IMR-90 (cell line): ENCODE results near the gene HEATR3. TPM values are rescaled to one million over a fixed set of nuclear protein-coding genes. Genes with fewer than 3 reads are reported as not detected.

Source experiments
- ATAC-seq: fragments of 200-7000 bp; cut with Tn5 transposase; 2 replicates; pipeline ENCODE4 v1.9.1; 2020; ENCODE audit warnings: low read depth, mild to moderate bottlenecking, moderate library complexity
- BruUV-seq: library from RNA; stranded (reverse); fragments of 400-500 nt; replicated peaks from 2 replicates; lab custom pipeline; 2021; lab: Mats Ljungman, UMichigan
- CTCF ChIA-PET: fragments of 300-600 bp; formaldehyde crosslinking; extraction: SDS; loops from one replicate; lab custom pipeline; 2021; ENCODE audit warnings: antibody characterized with exemption; lab: Yijun Ruan, JAX
- POLR2A ChIA-PET: fragments of 300-600 bp; sonication (Branson Sonifier 250); formaldehyde crosslinking; loops from one replicate; lab custom pipeline; 2022; ENCODE audit warnings: antibody characterized with exemption; ENCODE audit not compliant: unreplicated experiment; lab: Charles Lee
- DNase-seq: peaks from one replicate; pipeline ENCODE4 v3.0.0; 2013
- H2AFZ ChIP-seq: replicated peaks from 2 replicates; pipeline ENCODE3; 2013; ENCODE audit warnings: low read length, mild to moderate bottlenecking; ENCODE audit not compliant: poor library complexity
- H2AK5ac ChIP-seq: 2 replicates; pipeline ENCODE4 v1.6.1; 2013; ENCODE audit warnings: low read depth, low read length, inconsistent platforms
- H2AK9ac ChIP-seq: replicated peaks from 2 replicates; pipeline ENCODE3; 2013; ENCODE audit warnings: mild to moderate bottlenecking, low read depth, low read length, moderate library complexity; ENCODE audit not compliant: poor library complexity
- H2BK120ac ChIP-seq: 2 replicates; pipeline ENCODE4 v1.6.1; 2013; ENCODE audit warnings: low read depth, low read length, inconsistent platforms
- H2BK15ac ChIP-seq: 3 replicates; pipeline ENCODE4 v1.6.1; 2013; ENCODE audit warnings: low read depth, low read length, inconsistent platforms
- H2BK20ac ChIP-seq: 2 replicates; pipeline ENCODE4 v1.6.1; 2013; ENCODE audit warnings: low read depth, mild to moderate bottlenecking, inconsistent platforms, low read length, moderate library complexity
- H2BK5ac ChIP-seq: 2 replicates; pipeline ENCODE4 v1.6.1; 2013; ENCODE audit warnings: mild to moderate bottlenecking, low read depth, low read length, inconsistent platforms; ENCODE audit not compliant: poor library complexity, severe bottlenecking
- H3K14ac ChIP-seq: replicated peaks from 2 replicates; pipeline ENCODE4 v1.6.1; 2013; ENCODE audit warnings: low read depth, low read length, inconsistent platforms
- H3K18ac ChIP-seq: 2 replicates; pipeline ENCODE4 v1.6.1; 2013; ENCODE audit warnings: low read depth, low read length, control low read depth
- H3K23ac ChIP-seq: 2 replicates; pipeline ENCODE4 v1.6.1; 2013; ENCODE audit warnings: low read depth, low read length, inconsistent platforms
- H3K27ac ChIP-seq: 2 replicates; pipeline ENCODE4 v1.5.1; 2013; ENCODE audit warnings: mild to moderate bottlenecking, control low read depth, low read length; ENCODE audit not compliant: insufficient read depth
- H3K27me3 ChIP-seq: 2 replicates; pipeline ENCODE4 v1.6.1; 2013; ENCODE audit warnings: low read length; ENCODE audit not compliant: control insufficient read depth, insufficient read depth
- H3K36me3 ChIP-seq: 2 replicates; pipeline ENCODE4 v1.6.1; 2013; ENCODE audit warnings: low read length, mixed read lengths; ENCODE audit not compliant: control insufficient read depth, insufficient read depth
- H3K4ac ChIP-seq: 2 replicates; pipeline ENCODE4 v1.6.1; 2013; ENCODE audit warnings: low read depth, low read length, inconsistent platforms
- H3K4me1 ChIP-seq: 2 replicates; pipeline ENCODE4 v1.6.1; 2013; ENCODE audit warnings: low read length, mixed read lengths; ENCODE audit not compliant: control insufficient read depth, insufficient read depth
- H3K4me2 ChIP-seq: 2 replicates; pipeline ENCODE4 v1.6.1; 2013; ENCODE audit warnings: low read depth, mild to moderate bottlenecking, control low read depth, low read length, moderate library complexity
- H3K4me3 ChIP-seq: 2 replicates; pipeline ENCODE4 v1.5.1; 2013; ENCODE audit warnings: low read depth, mild to moderate bottlenecking, control low read depth, low read length, moderate library complexity; ENCODE audit not compliant: insufficient read depth
- H3K56ac ChIP-seq: 2 replicates; pipeline ENCODE4 v1.6.1; 2013; ENCODE audit warnings: low read length, inconsistent platforms; ENCODE audit not compliant: insufficient read depth; ENCODE audit errors: extremely low read depth
- H3K79me1 ChIP-seq, 2 experiments: 2 replicates each; pipeline ENCODE4 v1.6.1; 2013; ENCODE audit warnings: low read length in 2 of 2, inconsistent platforms in 1 of 2, low read depth in 1 of 2
- H3K9ac ChIP-seq: 2 replicates; pipeline ENCODE4 v1.6.1; 2013; ENCODE audit warnings: low read depth, low read length, control low read depth
- H3K9me1 ChIP-seq: 2 replicates; pipeline ENCODE4 v1.6.1; 2013; ENCODE audit warnings: low read length, inconsistent platforms; ENCODE audit not compliant: insufficient read depth
- H3K9me3 ChIP-seq: 2 replicates; pipeline ENCODE4 v1.6.1; 2013; ENCODE audit warnings: low read length; ENCODE audit not compliant: control insufficient read depth, insufficient read depth
- H4K20me1 ChIP-seq: 2 replicates; pipeline ENCODE4 v1.6.1; 2013; ENCODE audit warnings: low read length, inconsistent platforms; ENCODE audit not compliant: insufficient read depth
- H4K5ac ChIP-seq: 2 replicates; pipeline ENCODE4 v1.6.1; 2013; ENCODE audit warnings: mild to moderate bottlenecking, low read depth, low read length, control low read depth
- H4K8ac ChIP-seq, 2 experiments: 2 replicates each; pipeline ENCODE4 v1.6.1; 2013; ENCODE audit warnings: low read depth in 2 of 2, low read length in 2 of 2, control low read depth in 1 of 2, inconsistent platforms in 1 of 2
- H4K91ac ChIP-seq: 2 replicates; pipeline ENCODE4 v1.6.1; 2013; ENCODE audit warnings: low read depth, low read length, inconsistent platforms; ENCODE audit not compliant: insufficient read depth
- BHLHE40 ChIP-seq: fragments of 150-350 bp; IDR thresholded peaks from 2 replicates; pipeline ENCODE4 v1.6.1; 2016; ENCODE audit warnings: mild to moderate bottlenecking, low read depth, low read length
- CEBPB ChIP-seq: IDR thresholded peaks from 2 replicates; pipeline ENCODE4 v1.6.1; 2012; ENCODE audit warnings: low read depth, low read length, improper control_type of control experiment
- CHD1 ChIP-seq: IDR thresholded peaks from 2 replicates; pipeline ENCODE4 v1.6.1; 2012; ENCODE audit warnings: low read depth, low read length, improper control_type of control experiment
- CTCF ChIP-seq: conservative IDR thresholded peaks from 2 replicates; pipeline ENCODE4 v1.5.1; 2012; ENCODE audit warnings: mild to moderate bottlenecking, low read depth, low read length, improper control_type of control experiment
- ELK1 ChIP-seq: fragments of 150-350 bp; IDR thresholded peaks from 2 replicates; pipeline ENCODE4 v1.6.1; 2016; ENCODE audit warnings: low read depth, mild to moderate bottlenecking, low read length, moderate library complexity, borderline replicate concordance
- FOS ChIP-seq: fragments of 150-350 bp; IDR thresholded peaks from 2 replicates; pipeline ENCODE4 v1.6.1; 2016; ENCODE audit warnings: low read depth, low read length
- MAFK ChIP-seq: IDR thresholded peaks from 2 replicates; pipeline ENCODE4 v1.6.1; 2012; ENCODE audit warnings: low read depth, low read length, improper control_type of control experiment
- MAZ ChIP-seq: IDR thresholded peaks from 2 replicates; pipeline ENCODE4 v1.6.1; 2012; ENCODE audit warnings: low read depth, mild to moderate bottlenecking, low read length, improper control_type of control experiment, moderate library complexity, borderline replicate concordance
- MXI1 ChIP-seq: IDR thresholded peaks from 2 replicates; pipeline ENCODE4 v1.6.1; 2012; ENCODE audit warnings: low read depth, mild to moderate bottlenecking, low read length, moderate library complexity, borderline replicate concordance
- NFE2L2 ChIP-seq: fragments of 150-350 bp; IDR thresholded peaks from 2 replicates; pipeline ENCODE4 v1.6.1; 2016; ENCODE audit warnings: low read depth, mild to moderate bottlenecking, low read length
- POLR2A ChIP-seq: IDR thresholded peaks from 2 replicates; pipeline ENCODE4 v1.6.1; 2012; ENCODE audit warnings: mild to moderate bottlenecking, low read depth, low read length
- RAD21 ChIP-seq: IDR thresholded peaks from 2 replicates; pipeline ENCODE4 v1.6.1; 2012; ENCODE audit warnings: low read length, improper control_type of control experiment
- RCOR1 ChIP-seq: IDR thresholded peaks from 2 replicates; pipeline ENCODE4 v1.6.1; 2012; ENCODE audit warnings: mild to moderate bottlenecking, low read length, improper control_type of control experiment; ENCODE audit not compliant: insufficient replicate concordance
- RFX5 ChIP-seq: IDR thresholded peaks from 2 replicates; pipeline ENCODE4 v1.8.0; 2012; ENCODE audit warnings: low read depth, mild to moderate bottlenecking, low read length, moderate library complexity
- SMC3 ChIP-seq: fragments of 150-350 bp; IDR thresholded peaks from 2 replicates; pipeline ENCODE4 v1.6.1; 2016; ENCODE audit warnings: low read depth, mild to moderate bottlenecking, antibody characterized with exemption, low read length, moderate library complexity
- WGBS, 2 experiments: methylation state at CpG; one replicate each; pipeline versions ENCODE4 v1.1.5 to v1.1.7; 2013; ENCODE audit warnings: missing lambda C conversion rate in 2 of 2; ENCODE audit not compliant: insufficient read length in 1 of 2; ENCODE audit errors: extremely low coverage in 2 of 2; 5-methylcytosine and 5-hydroxymethylcytosine counted together
- dilution Hi-C: fragments of 300-500 bp; cut with HindIII; formaldehyde crosslinking; loops from one replicate; pipeline ENCODE4 v1.14.3; 2018; ENCODE audit warnings: low sequenced_read_pairs; ENCODE audit not compliant: unreplicated experiment
- in situ Hi-C: fragments of 300-500 bp; cut with MboI; formaldehyde crosslinking; loops from 3 replicates; pipeline ENCODE4 v1.14.3; 2019; ENCODE audit warnings: low sequenced_read_pairs, inconsistent platforms, mixed read lengths
- intact Hi-C: fragments of 100-400 bp; cut with micrococcal nuclease; formaldehyde crosslinking; loops from 2 replicates; pipeline ENCODE4 v1.10.0; 2022
- polyA plus RNA-seq, 3 experiments: library from polyadenylated mRNA; depleted of rRNA; stranded (reverse); fragments of >200 nt; gene quantifications; 2 replicates each; pipeline ENCODE4 v1.2.3, GENCODE V29; 2012; ENCODE audit warnings: low replicate concordance in 1 of 3
- total RNA-seq: library from RNA; depleted of rRNA; stranded (reverse); fragments of >200 nt; gene quantifications from 2 replicates; pipeline ENCODE4 v1.2.3, GENCODE V29; 2012

Gene HEATR3
- total and polyA plus RNA-seq, 2 of the 4 experiments (the other 2 are of a cell fraction): 9.4 to 21.1 TPM

- Histone ChIP-seq H3K9me3 (no peaks in the 10 kb centered on the region), H2BK15ac (no peak overlapping the region), H3K4me2 (no peak overlapping the region), H3K4me3 (no peak overlapping the region), H4K8ac (no peak overlapping the region), H4K5ac (no peak overlapping the region), H3K18ac (no peak overlapping the region), H3K27ac (no peak overlapping the region), H3K9me1 (no peaks in the 10 kb centered on the region), H3K56ac (no peak overlapping the region), H2AK5ac (no peak overlapping the region), H3K9ac (no peak overlapping the region), H2AFZ (no peak overlapping the region), H3K79me1 (no peaks in the 10 kb centered on the region), H3K4ac (no peak overlapping the region), H3K23ac (no peak overlapping the region), H2BK5ac (no peak overlapping the region), H4K20me1 (no peaks in the 10 kb centered on the region), H3K14ac (no peak overlapping the region), H2AK9ac (no peak overlapping the region), H4K91ac (no peak overlapping the region), H3K27me3 (peaks cover 8% of the 10 kb centered on the region), H2BK20ac (no peak overlapping the region), H3K36me3 (no peaks in the 10 kb centered on the region), H3K4me1 (no peaks in the 10 kb centered on the region), H2BK120ac (no peak overlapping the region)
- dilution Hi-C loops: no loop called here
- no peak for ATAC-seq
- no TSS peak for BruUV-seq
- in situ Hi-C loops: no loop called here
- intact Hi-C loops: no loop called here
- ChIA-PET POLR2A (no interaction called here), CTCF (interaction anchor here (0.9 kb wide), 1 partner anchor 22 kb away, joined by 4 read pairs; the partner anchor contains the start of gene CNEP1R1)
- DNase-seq: no peak
- no CpG with 5 or more reads among the region's 6 CpGs for WGBS, 2 experiments
- no peak for TF ChIP-seq NFE2L2
- TF ChIP-seq MAZ: no peak
- TF ChIP-seq SMC3: no peak
- no peak for TF ChIP-seq RAD21
- TF ChIP-seq BHLHE40: no peak
- TF ChIP-seq CHD1: no peak
- no peak for TF ChIP-seq MAFK
- no peak for TF ChIP-seq RCOR1
- no peak for TF ChIP-seq MXI1
- TF ChIP-seq ELK1: no peak
- TF ChIP-seq CTCF: no peak
- TF ChIP-seq RFX5: no peak
- no peak for TF ChIP-seq FOS
- TF ChIP-seq POLR2A: no peak
- TF ChIP-seq CEBPB: no peak
Observed at GRCh38 chr16:50046853-50047252, 18.9 kb upstream of the HEATR3 start.
